Colon (tissue), 2 donors: ENCODE data around the gene NIPAL3.
A peak's percentile ranks its signal among the peaks of the same experiment; 100 is the strongest.
"Not testable (repeated sequence)": the region's sequence is repeated elsewhere in the genome, so short reads cannot be mapped to it uniquely, and the experiment has no call there.

ENCODE experiments used
- FAIRE-seq: peaks from 2 replicates; lab custom pipeline; 2012; peaks lifted over from hg19 to GRCh38; lab: Jason Lieb, UNC
- donor health status: control.
- donor health status: control.

NIPAL3 gene

DNA sequence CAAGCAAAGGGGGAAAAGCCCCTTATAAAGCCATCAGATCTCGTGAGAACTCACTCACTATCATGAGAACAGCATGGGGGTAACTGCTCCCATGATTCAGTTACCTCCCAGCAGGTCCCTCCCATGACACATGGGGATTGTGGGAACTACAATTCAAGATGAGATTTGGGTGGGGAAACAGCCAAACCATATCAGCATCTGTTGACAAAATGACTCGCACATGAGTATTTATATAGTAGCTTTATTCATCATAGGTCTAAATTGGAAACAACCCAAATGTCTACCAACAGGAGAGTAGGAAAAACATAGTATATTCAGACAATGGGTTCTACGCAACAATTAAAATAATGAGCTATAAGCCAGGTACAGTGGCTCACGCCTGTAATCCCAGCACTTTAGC, 46.5 kb downstream of the NIPAL3 start:
- FAIRE-seq: not testable (repeated sequence)

DNA sequence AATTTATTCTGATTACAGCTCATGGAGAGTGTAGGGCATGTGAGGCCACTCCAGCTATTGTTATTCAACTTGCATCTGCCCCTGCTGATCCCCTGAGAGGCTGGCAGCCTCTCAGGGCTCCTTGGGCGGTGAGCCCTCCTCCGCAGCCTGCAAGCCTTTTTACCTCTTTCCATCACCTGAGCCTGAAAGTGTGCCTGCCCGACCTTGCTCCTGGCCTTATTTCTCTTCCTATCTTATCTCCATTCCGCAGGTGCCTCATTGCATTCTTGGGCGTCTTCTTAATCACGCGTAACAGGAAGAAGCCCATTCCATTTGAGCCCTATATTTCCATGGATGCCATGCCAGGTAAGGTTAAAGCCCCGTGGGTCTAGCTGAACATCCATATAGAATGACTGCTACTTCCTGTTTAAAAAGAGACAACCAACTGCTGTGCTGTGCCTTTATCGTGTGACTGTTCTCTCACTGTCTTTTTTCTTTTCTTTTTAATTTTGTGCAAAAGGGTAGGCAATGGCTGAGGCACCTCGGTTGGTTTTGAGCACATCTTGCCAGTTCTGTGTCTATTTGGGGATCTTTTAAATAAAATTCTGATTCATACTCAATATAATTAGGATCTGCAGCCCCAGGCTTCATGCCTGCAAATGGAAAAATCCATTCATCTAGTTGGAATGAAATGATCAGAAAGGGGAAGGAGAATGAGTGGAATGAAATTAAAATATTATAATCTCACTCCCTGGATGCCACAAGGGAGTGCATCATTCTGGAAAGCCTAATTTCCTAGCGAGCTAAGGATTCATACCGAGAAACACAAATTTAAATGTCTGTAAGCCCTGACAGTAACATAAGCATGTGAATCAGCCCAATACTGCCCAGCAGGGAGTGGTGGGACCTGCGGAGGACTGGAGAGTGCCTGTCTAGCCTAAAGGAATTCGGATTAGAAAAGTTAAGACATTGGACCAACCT, 48.5 kb downstream of the NIPAL3 start:
- no peak for FAIRE-seq

DNA sequence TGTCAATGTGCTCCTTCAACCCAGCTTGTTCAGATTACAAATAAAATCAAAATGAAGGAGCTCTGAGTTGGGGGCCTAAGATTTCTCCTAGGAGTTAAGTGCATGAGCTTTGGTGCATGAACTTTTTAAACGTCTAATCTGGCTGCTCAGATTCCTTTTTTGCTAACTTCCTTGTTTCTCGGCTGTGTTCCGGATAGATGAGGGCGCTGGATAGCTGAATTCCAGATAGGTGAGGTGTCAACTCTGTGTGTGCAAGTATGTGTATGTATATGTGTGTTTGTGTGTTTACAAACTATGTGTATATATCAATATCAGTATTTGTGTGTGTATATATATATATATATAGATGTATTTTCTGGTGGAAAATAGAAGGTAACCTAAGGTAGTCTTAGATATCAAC, 49.5 kb downstream of the NIPAL3 start:
- no peak for FAIRE-seq

DNA sequence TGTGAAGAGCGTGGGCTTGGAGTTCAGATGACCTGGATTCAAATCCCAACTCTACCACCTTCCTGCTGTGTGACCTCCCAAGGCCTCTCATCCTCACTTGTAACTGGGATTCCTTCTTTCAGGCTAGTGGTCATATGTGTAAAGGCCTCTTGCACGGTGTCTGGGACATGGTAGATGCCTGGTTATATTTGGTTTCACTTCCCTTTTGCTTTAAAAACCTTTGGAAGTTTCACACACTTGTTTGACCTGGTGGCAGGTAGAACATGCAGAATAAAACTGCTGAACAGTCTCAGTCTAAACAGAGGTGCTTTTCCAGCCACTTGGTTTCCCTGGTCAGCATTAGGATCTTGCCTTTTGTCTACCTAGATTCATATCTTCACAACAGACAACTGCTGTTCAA, 50.0 kb downstream of the NIPAL3 start:
- FAIRE-seq: no peak

DNA sequence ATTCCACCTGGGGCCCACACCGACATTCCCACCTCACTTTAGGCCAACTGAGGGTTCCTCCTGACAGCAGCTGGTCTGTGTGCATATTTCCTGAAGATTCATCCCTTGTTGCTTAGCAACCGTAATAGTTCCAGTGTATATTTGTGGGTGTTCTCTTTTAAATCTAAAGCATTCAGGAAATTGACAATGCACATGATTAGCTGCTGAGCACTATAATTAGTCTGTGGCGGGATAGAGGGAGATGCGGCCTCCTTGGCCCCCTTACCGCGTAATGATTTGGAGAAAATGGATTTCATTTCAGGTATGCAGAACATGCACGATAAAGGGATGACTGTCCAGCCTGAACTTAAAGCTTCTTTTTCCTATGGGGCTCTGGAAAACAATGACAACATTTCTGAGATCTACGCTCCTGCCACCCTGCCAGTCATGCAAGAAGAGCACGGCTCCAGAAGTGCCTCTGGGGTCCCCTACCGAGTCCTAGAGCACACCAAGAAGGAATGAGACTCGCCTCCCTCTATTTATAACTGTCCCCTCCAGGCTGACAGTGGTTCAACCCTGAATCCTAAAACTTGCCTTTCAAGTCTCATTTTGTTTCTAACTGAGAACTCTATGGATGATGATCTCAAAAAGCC, 53.2 kb downstream of the NIPAL3 start:
- FAIRE-seq: no peak

DNA sequence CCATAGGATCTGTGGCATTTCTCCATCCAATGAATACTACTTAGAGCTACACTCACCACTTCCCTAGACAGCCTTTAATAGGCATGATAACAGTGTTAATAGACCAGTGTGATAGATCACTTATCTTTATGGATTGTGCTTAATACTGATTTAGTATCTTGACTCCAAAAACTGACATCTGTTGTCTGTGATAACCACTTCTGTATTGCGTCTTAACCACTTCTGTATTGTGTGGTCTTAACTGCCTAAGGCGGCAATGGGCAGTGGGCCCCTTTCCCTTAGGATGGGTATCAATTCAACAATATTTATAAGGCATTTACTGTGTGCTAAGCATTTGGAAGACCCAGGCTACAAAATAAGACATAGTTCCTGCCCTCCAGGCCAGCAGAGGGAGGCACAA, 55.0 kb downstream of the NIPAL3 start:
- no peak for FAIRE-seq

DNA sequence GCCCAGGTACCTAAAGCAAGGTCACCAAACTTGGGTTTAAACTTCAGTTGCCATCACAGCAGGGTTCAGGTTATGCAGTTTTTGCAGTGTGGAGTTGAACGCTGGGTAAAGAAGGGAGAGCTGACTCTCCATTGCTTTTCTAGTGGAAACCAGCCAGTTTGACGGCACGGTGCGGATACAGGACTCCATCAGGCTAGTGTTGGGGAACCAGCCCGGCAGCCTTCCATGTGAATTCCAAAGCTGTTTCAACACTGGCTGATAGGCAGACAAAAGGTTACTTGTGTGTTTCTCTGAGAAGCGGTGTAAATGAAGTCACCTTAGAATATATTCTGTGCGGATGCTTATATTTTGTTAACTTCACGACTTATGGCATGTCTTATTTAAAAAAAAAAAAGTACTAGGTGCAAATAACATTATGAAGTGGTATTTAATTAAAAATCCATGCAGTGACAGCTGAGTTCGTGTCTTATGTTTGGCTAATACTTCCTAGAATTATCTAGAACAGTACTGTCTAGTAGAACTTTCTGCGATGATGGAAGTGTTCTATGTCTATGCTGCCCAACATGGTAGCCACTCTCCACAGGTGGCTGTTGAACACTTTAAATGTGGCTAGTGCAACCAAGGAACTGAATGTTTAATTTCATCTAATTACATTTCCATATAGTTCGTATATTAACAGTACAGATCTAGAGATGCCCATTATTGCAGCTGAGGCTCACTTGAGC, 57.1 kb downstream of the NIPAL3 start:
- FAIRE-seq: no peak

DNA sequence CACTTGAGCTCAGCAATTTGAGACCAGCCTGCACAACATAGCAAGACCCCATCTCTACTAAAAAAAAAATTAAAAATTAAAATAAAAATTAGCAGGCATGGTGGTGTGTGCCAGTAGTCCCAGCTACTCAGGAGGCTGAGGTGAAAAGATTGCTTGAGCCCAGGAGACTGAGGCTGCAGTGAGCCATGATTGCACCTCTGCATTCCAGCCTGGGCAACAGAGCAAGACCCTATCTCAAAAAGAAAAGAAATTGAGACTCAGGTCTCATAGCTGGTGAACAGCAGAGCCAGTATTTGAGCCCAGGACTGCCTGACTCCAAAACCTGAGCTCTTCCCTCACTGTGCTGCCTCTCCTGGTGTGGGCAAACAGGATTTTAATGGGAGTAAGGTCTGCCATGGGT, 58.6 kb downstream of the NIPAL3 start:
- FAIRE-seq: no peak

DNA sequence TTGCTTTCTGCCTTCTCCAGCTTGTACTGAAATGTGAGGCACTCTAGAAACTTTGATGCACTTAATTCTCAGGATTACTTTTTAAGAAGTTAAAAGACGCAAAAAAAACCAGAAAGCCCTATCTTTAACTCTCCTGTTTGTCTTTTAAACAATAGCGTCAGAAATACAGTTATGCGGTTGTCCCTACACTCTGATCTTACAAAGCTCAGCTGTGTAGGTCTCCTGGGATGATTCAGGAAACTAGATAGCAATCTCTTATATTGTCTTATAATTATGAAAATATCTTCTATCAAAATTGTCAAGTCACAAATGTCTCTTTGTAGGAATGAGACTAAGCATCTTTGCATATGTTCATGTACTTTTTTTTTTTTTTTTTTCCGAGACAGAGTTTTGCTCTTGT, 60.1 kb downstream of the NIPAL3 start:
- no peak for FAIRE-seq

DNA sequence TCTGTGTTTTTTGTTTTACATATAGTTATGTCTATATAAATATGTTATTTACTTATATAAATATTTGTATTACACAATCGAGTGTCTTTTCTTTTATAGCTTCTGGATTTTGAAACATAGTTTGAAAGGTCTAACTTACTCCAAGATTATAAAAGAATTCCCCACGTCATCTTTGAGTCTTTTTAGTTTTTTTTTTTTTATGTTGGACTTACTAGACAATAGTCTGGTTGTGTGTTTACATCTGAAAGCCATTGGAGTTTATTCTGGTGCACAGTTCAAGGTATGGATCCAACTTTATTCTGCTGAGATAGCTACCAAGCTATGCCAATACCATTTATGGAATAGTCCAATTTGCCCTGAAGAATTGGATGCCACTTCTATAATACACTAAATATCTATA, 61.0 kb downstream of the NIPAL3 start:
- FAIRE-seq: peak; percentile 10

DNA sequence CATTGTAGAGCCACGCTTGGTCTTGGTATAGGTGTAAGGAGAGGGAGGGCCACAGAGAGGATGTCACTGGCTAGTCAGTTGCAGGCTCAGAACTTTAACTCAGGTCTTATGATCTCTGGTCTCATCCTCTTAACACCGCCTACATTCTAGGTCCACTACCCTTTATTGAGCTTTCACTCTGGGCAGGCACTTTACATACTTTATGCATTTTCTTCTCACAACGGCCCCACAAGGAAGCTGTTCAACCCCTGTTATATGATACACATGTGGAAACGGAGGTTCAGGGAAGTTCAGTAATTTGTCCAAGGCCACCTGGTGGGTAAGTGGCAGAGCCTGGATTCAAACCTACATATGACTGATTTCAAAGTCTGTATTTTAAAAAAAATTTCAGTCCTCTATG, 61.7 kb downstream of the NIPAL3 start:
- no peak for FAIRE-seq

DNA sequence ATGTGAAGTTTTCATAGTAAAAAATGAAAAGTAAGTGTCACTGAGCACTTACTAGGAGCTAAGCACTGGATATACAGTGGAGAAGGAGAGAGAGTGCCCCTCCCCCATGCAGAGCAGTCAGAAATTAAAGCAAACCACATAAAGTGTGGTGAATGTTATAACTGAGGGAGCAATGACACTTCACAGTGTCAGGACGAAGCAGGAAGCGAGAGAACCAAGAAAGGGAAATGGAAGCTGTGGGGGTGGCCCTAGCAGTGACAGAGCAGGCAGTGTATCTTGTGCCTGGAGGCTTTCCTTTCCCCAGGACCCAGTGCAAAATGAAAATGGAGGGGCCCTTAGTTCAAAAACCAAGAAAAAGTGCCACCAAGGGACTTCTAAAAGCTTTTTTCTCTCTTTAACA, 65.5 kb downstream of the NIPAL3 start:
- no peak for FAIRE-seq

DNA sequence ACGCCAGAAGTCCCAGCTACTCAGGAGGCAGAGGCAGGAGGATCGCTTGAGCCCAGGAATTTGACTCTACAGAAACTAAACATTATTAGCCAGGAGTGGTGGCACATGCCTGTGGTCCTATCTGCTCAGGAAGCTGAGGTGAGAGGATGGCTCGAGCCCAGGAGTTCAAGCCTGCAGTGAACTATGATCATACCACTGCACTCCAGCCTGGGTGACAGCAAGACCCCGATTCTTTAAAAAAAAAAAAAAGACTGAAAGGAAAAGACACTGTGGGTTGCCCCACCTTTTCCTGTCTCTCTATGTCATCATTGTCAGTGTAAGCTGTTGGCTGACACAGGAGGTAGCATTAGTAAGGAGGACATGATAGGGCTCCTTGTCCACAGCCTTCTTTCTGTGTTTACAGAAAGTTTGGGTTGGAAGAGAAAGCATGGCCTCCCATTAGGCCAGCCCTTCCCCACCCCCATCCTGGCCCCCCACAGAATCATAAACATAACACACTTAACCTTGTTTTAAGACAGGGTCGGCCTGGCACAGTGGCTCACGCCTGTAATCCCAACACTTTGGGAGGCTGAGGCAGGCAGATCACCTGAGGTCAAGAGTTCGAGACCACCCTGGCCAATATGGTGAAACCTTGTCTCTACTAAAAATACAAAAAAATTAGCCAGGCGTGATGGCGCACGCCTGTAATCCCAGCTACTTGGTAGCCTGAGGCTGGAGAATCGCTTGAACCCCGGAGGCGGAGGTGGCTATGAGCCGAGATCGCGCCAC, 66.4 kb downstream of the NIPAL3 start:
- no peak for FAIRE-seq

DNA sequence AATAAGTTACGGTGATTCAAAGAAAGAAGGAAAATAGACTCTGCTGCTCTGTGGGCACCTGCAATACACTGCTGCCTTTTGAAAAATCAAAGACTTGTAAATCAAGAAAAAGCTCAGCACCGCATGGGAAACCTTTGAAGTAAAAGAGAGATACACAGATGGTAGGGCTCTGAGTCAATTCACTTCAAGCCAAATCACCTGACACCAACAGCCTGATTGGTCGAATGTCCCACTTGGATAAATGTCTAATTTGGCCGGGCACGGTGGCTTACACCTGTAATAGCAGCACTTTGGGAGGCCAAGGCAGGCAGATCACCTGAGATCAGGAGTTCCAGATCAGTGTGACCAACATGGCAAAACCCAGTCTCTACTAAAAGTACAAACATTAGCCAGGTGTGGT, 67.8 kb downstream of the NIPAL3 start:
- FAIRE-seq: no peak

DNA sequence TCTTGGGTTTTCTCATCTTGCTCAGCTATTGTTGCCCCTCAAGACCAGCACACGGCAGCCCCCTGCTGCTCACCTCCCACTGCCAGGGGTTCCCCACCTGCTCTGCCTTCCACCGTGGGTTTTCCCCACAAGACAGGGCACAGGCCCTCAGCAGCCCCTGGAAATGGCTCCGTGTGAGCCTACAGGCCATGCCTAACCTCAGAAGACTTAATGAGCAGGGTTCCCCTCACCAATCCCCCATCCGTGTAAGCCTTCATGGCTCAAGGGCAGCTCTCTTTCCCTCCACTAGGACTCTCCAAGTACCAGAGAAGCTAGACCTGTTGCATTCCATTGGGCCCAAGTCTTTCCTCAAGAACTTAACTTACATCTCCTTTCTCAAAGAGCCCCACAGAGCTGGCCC, 68.6 kb downstream of the NIPAL3 start:
- no peak for FAIRE-seq

DNA sequence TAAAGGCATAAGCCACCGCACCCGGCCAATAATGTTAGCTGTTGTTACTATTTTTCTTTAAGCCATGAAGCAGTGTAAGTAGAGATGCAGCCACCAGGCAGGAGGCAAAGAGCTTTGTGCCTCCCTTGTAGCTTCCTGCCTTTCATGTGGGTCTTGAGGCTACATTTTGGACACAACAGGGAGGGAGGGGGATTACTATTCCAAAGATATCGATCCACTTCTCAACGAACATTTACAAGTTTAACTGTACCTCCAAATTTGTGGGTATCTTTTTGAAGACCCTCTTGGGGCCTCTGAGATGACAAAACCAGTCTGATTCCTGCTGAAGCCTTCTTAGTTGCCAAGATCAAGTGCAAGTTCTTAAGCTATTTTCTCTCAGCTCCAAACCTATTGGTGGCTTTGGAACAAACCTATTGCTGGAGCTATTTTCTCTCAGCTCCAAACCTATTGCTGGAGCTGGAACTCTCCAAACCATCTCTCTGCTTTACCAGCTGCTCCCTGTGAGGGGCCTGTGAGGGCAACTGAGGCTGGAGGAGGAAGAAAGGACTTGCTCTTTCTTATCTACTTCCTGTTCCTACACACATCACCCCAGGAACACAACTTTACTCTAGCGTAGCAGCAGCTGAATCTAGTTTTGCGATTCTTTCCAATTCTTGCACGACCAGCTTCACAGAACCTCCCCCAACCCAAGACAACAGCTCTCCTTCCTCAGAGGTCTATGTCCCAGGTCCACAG, 70.9 kb downstream of the NIPAL3 start:
- no peak for FAIRE-seq

DNA sequence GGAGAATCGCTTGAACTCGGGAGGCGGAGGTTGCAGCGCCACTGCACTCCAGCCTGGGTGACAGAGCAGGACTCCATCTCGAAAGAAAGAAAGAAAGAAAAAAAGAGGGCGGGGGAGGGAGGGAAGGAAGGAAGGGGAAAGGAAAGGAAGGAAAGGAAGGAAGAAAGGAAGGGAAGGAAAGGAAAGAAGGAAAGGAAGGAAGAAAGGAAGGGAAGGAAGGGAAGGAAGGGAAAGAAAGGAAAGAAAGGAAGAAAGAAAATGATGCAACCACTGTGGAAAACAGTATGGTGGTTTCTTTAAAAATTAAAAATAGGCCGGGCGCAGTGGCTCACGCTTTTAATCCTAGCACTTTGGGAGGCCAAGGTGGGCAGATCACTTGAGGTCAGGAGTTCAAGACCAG, 71.9 kb downstream of the NIPAL3 start:
- FAIRE-seq: no peak

DNA sequence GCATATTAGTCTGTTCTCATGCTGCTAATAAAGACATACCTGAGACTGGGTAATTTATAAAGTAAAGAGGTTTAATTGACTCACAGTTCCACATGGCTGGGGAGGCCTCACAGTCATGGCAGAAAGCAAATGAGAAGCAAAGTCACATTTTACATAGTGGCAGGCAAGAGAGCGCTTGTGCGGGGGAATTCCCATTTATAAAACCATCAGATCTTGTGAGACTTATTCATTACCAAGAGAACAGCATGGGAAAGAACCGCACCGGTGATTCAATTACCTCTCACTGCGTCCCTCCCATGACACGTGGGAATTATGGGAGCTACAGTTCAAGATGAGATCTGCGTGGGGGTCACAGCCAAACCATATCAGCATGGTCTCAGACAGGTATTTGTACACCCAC, 72.6 kb downstream of the NIPAL3 start:
- not testable (repeated sequence) for FAIRE-seq

DNA sequence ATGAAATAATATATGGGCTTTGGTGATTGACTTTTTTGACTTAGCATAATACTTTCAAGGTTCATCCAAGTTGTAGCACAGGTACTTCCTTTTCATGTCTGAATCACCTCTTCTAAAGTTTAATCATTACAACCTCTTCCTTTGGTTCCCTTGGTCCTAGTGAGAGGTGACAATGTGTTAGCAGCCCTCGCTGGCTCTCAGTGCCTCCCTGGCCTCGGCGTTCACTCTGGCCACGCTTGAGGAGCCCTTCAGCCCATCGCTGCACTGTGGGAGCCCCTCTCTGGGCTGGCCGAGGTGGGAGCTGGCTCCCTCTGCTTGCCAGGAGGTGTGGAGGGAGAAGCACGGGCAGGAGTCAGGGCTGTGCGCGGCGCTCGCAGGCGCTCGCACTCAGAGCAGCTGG, 74.1 kb downstream of the NIPAL3 start:
- FAIRE-seq: no peak

DNA sequence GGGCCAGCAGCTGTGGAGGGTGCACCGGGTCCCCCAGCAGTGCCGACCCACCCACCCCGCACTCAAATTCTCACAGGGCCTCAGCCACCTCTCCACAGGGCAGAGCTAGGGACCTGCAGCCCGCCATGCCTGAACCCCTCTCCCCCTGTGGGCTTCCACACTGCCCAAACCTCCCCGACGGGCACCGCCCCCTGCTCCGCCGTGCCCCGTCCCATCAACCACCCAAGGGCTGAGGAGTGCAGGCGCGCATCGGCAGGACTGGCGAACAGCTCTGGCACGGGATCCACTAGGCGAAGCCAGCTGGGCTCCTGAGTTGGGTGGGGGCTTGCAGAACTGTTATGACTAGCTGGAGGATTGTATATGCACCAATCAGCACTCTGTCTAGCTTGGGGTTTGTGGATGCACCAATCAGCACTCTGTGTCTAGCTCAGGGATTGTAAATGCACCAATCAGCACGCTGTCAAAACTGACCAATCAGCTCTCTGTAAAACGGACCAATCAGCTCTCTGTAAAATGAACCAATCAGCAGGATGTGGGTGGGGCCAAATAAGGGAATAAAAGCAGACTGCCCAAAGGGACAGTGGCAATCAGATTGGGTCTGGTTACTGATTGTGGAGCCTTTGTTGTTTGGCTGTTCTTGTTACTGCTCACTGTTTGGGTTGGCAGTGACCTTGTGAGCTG, 74.6 kb downstream of the NIPAL3 start:
- no peak for FAIRE-seq
